ENCODE results near the gene GFOD1. TPM values are rescaled to one million over a fixed set of nuclear protein-coding genes. Genes with fewer than 3 reads are reported as not detected.
A peak's percentile ranks its signal among the peaks of the same experiment; 100 is the strongest.
"Not testable (repeated sequence)": the region's sequence is repeated elsewhere in the genome, so short reads cannot be mapped to it uniquely, and the experiment has no call there.

Gene GFOD1
- total and polyA plus RNA-seq, 8 donors = 1.4 to 2.7 (median 2.1) TPM

DNA sequence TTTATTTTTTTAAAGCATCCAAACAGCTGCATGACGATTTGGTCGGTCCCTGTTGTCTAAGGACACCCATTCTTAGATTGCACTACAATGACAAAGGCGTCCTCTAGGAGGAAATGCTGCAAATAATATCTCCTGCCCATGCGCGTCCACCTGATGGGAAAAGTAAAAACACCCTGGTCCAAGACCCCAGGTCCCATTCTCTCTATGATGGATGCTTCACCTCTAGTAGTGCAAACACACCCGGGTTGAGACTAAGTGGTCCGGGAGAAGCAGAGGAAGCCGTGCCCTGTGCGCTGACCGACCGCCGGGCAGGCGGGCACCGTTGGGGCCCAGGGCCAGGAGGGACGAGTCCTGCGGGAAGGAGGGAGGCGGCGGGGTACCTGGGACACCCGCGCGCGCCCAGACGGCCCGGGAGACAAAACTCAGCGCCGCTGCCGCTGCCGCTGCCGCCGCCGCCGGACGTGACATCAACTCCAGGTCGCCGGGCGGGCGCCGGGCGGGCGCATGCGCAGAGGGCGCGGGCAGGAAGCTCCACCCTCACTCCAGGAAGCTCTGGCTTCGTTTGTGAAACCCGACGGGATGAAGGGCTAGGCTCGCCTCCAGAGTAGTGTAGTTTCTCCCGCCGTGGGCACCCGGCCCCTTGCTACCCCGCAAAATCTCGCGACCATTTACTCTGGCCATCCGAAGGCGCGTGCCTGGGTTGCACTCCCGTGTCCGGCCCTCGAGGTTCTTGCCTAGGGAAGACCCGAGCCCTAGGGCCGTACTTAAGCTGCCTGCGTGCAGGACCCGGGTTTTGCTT, 159.1 kb downstream of the GFOD1 start, which contains the start of gene TBC1D7:
Gene TBC1D7, minus strand, starts transcription at position 462 of the 799 bp plus-strand sequence. CDS start 1,639 bp downstream, outside the sequence.
- TF ChIP-seq, protein P1, sequence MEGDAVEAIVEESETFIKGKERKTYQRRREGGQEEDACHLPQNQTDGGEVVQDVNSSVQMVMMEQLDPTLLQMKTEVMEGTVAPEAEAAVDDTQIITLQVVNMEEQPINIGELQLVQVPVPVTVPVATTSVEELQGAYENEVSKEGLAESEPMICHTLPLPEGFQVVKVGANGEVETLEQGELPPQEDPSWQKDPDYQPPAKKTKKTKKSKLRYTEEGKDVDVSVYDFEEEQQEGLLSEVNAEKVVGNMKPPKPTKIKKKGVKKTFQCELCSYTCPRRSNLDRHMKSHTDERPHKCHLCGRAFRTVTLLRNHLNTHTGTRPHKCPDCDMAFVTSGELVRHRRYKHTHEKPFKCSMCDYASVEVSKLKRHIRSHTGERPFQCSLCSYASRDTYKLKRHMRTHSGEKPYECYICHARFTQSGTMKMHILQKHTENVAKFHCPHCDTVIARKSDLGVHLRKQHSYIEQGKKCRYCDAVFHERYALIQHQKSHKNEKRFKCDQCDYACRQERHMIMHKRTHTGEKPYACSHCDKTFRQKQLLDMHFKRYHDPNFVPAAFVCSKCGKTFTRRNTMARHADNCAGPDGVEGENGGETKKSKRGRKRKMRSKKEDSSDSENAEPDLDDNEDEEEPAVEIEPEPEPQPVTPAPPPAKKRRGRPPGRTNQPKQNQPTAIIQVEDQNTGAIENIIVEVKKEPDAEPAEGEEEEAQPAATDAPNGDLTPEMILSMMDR (IDR thresholded peaks at IDR 0.05) = no peak
- intact Hi-C loops (cut with DNase I) = no loop called here
- Histone ChIP-seq H3K27me3 (no peaks in the 10 kb centered on the region), H3K4me3 (peak within 1 kb of the TSS; percentile 72 to 86 (median 84)), H3K36me3 (peaks cover 0 to 14% (median 0%) of the 10 kb centered on the region in 3 donors), H3K27ac (peak within 1 kb of the TSS; percentile 76 to 94 (median 88)), H3K4me1 (peaks cover 0 to 16% (median 6%) of the 10 kb centered on the region in 3 donors), H3K9me3 (no peaks in the 10 kb centered on the region)
- DNase-seq (peak; percentile 87 to 98 (median 94)), ATAC-seq (peak; percentile 96 to 99 (median 99)), FAIRE-seq (no peak)
- 0% methylated on average over 45 to 63 of the region's 63 CpGs for WGBS, 2 donors

DNA sequence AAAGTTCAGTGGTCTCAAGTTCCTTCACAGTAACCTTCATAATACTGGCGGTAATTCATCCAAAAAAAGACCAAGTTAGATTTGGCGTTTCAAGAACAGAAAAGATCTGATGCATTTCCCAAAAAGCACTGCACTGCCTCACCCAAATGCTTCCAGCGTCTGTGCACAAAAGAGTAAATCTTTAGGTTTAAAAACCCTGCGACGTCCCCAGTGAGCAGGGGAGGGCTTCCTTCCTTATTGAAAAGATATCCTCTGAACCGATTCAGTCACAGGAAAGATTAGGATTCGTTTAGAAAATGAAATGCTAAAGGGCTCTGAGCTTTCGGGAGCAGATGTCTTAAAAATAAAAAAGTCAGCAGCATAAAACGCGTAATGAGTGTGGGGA, 159.7 kb downstream of the GFOD1 start:
- Histone ChIP-seq H3K27me3 (no peaks in the 10 kb centered on the region), H3K36me3 (peaks cover 0 to 14% (median 0%) of the 10 kb centered on the region in 3 donors), H3K9me3 (no peaks in the 10 kb centered on the region), H3K4me3 (peak overlapping the region; percentile 72 to 86 (median 84)), H3K27ac (peak overlapping the region; percentile 76 to 94 (median 88)), H3K4me1 (peaks cover 0 to 16% (median 6%) of the 10 kb centered on the region in 3 donors)
- DNase-seq (no peak), ATAC-seq (peak; percentile 1 to 20 (median 7)), FAIRE-seq (no peak)
- WGBS, 2 donors = 0% methylated on average over 10 of the region's 10 CpGs
- TF ChIP-seq, protein P1 (IDR thresholded peaks at IDR 0.05) = no peak
- intact Hi-C loops (cut with DNase I) = no loop called here

DNA sequence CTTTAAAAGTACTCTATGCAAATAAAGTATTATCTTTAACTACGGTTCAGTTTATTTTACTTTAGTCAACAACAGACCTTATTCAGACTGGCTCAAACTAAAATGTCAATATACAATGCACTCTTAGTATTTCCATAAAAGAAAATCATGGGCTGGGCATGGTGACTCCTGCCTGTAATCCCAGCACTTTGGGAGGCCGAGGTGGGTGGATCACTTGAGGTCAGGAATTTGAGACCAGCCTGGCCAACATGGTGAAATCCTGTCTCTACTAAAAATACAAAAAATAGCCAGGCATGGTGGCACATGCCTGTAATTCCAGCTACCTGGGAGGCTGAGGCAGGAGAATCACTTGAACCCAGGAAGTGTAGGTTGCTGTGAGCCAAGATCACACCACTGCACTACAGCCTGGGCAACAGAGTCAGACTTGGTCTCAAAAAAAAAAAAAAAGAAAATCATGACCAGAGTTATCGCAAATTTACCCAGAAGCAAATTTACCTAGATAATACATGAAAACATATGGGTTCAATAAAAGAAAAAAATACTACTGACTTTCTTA, 161.3 kb downstream of the GFOD1 start:
- not testable (repeated sequence) for H3K9me3 ChIP-seq

DNA sequence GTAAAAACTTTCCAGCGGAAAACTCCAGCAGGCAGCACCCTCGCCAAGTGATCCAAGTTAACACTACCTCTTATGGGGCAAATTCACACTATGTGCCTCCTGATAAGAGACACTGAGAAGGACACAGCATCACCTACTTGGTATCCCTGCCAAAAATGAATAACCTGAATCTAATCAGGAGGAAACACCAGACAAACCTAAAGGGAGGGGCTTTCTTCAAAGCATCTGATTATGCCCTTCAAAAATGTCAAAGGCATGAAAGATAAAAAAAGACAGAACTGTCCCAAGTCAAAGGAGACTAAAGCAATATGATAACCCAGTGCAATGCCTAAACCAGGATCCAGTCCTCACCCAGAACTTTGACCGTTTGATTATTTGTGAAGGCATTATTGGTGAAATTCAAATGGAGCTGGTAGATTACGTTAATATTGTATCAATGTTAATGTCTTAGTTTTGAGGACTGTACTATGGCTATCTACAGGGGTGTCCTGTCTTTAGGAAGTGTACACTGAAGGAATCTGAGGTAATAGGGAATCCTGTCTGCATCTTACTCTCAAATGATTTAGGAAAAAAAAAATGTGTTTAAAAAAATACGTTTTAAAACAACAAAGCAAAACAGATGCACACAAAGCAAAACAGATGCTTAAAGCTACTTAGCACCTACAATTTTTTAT, 167.4 kb downstream of the GFOD1 start:
- WGBS, 2 donors = 88 to 92% methylated on average over 5 of the region's 5 CpGs
- Histone ChIP-seq H3K27me3 (no peaks in the 10 kb centered on the region), H3K27ac (no peak overlapping the region), H3K36me3 (peaks cover 0 to 51% (median 12%) of the 10 kb centered on the region in 3 donors), H3K4me1 (no peaks in the 10 kb centered on the region), H3K9me3 (no peaks in the 10 kb centered on the region), H3K4me3 (no peak overlapping the region)
- intact Hi-C loops (cut with DNase I) = no loop called here
- TF ChIP-seq, protein P1 (IDR thresholded peaks at IDR 0.05) = no peak
- ATAC-seq (no peak), FAIRE-seq (no peak), DNase-seq (no peak)

More for the DNA sequence above, 161.3 kb downstream of the GFOD1 start:
- ATAC-seq; intact Hi-C loops (cut with DNase I); H3K27me3 ChIP-seq; FAIRE-seq; H3K27ac ChIP-seq; DNase-seq; H3K4me3 ChIP-seq: not testable (repeated sequence)
- Histone ChIP-seq H3K4me1 (peaks cover 0 to 16% (median 6%) of the 10 kb centered on the region in 3 donors), H3K36me3 (peaks cover 0 to 14% (median 0%) of the 10 kb centered on the region in 3 donors)
- WGBS, 2 donors = 70 to 73% methylated on average over 3 of the region's 3 CpGs

DNA sequence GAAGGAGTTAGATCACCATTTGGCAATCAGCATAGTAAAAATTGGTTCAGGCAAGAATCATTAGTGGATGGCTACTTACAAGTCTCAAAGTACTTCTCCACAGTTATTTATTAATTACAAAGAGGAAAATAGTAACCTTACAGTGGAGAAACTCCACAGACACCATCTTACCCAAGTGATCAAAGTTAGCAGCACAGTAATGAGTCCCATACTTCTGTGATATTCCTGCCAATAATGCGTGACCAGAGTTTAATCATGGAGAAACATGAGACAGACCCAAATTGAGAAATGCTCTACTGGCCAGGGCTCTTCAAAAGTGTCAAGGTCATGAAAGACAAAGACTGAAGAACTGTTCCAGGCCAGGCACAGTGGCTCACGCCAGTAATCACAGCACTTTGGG, 168.6 kb downstream of the GFOD1 start:
- H3K36me3 ChIP-seq = peaks cover 0 to 48% (median 12%) of the 10 kb centered on the region in 3 donors
- H3K27ac ChIP-seq = no peak overlapping the region
- 88 to 94% methylated on average over 2 of the region's 2 CpGs for WGBS, 2 donors
- no peaks in the 10 kb centered on the region for H3K9me3 ChIP-seq
- TF ChIP-seq, protein P1 (IDR thresholded peaks at IDR 0.05) = no peak
- ATAC-seq (no peak), FAIRE-seq (no peak), DNase-seq (no peak)
- no peaks in the 10 kb centered on the region for H3K27me3 ChIP-seq
- intact Hi-C loops (cut with DNase I) = no loop called here
- H3K4me3 ChIP-seq = no peak overlapping the region
- no peaks in the 10 kb centered on the region for H3K4me1 ChIP-seq
